HepG2 (cell line): Measurements from ENCODE around the gene SEPHS1. TPM values are rescaled to one million over a fixed set of nuclear protein-coding genes. Genes with fewer than 3 reads are reported as not detected.

Experiments
- EZH2 ChIP-seq: conservative IDR thresholded peaks from 2 replicates; pipeline ENCODE4 v1.6.1; 2012; ENCODE audit warnings: mild to moderate bottlenecking, low read depth, low read length, moderate library complexity
- FOXA1 ChIP-seq, 2 experiments: fragments of 450-650 bp in 1 of 2; sonication (generic) in 1 of 2; formaldehyde crosslinking in 1 of 2; IDR thresholded peaks; 2 replicates each; pipeline versions ENCODE4 v1.4.0 to v1.6.1; 2016 to 2020; ENCODE audit warnings: missing genetic modification reagents in 1 of 2
- GLI4 ChIP-seq: sonication (generic); formaldehyde crosslinking; IDR thresholded peaks from 2 replicates; pipeline ENCODE4 v1.5.1; 2020; ENCODE audit warnings: missing genetic modification reagents, mild to moderate bottlenecking, moderate library complexity, borderline replicate concordance
- SP1 ChIP-seq, 2 experiments: fragments of 450-650 bp in 1 of 2; sonication (generic) in 1 of 2; formaldehyde crosslinking in 1 of 2; IDR thresholded peaks; 2 replicates each; pipeline versions ENCODE4 v1.4.0 to v1.6.1; 2016 to 2020; ENCODE audit warnings: missing genetic modification reagents in 1 of 2
- ZNF143 ChIP-seq: sonication (generic); formaldehyde crosslinking; IDR thresholded peaks from 2 replicates; pipeline ENCODE4 v1.4.0; 2020; ENCODE audit warnings: missing genetic modification reagents
- ZNF350 ChIP-seq: sonication (generic); formaldehyde crosslinking; IDR thresholded peaks from 2 replicates; pipeline ENCODE4 v1.4.0; 2020; ENCODE audit warnings: mild to moderate bottlenecking, low read depth, missing genetic modification reagents, borderline replicate concordance
- ZNF788 ChIP-seq: sonication (generic); formaldehyde crosslinking; IDR thresholded peaks from 2 replicates; pipeline ENCODE4 v1.5.0; 2020; ENCODE audit warnings: mild to moderate bottlenecking, missing genetic modification reagents, borderline replicate concordance
- polyA plus RNA-seq, 8 experiments: library from polyadenylated mRNA; depleted of rRNA in 3 of 8; stranded (reverse) in 7 of 8; unstranded in 1 of 8; fragments of >200 nt; fragmentation: Illumina TruSeq in 4 of 8; extraction: Trizol in 4 of 8; gene quantifications; 2 replicates each; pipeline versions ENCODE4 v1.2.1 to v1.2.3, GENCODE V29; 2011 to 2016; ENCODE audit warnings: low read depth in 4 of 8, missing spikeins in 1 of 8, mixed read lengths in 1 of 8; ENCODE audit not compliant: insufficient read depth in 1 of 8
- total RNA-seq, 5 experiments: library from RNA; depleted of rRNA; stranded (reverse); fragments of >200 nt; fragmentation: Illumina TruSeq; extraction: Trizol; gene quantifications; 2 replicates each; pipeline ENCODE4 v1.2.3, GENCODE V29; 2016; ENCODE audit warnings: low read depth in 1 of 5
- TF ChIP-seq, protein P1 (sequence below): sonication (generic); formaldehyde crosslinking; IDR thresholded peaks from 2 replicates; pipeline ENCODE4 v1.8.1; 2022; ENCODE audit warnings: low read depth, mild to moderate bottlenecking, missing genetic modification reagents
- TF ChIP-seq, protein P2 (sequence below): sonication (generic); formaldehyde crosslinking; IDR thresholded peaks from 2 replicates; pipeline ENCODE4 v1.5.1; 2020; ENCODE audit warnings: mild to moderate bottlenecking, missing genetic modification reagents, moderate library complexity
- TF ChIP-seq, protein P3 (sequence below): sonication (generic); formaldehyde crosslinking; IDR thresholded peaks from 2 replicates; pipeline ENCODE4 v1.5.1; 2020; ENCODE audit warnings: missing genetic modification reagents, mild to moderate bottlenecking, borderline replicate concordance
- TF ChIP-seq, protein P4 (sequence below): sonication (generic); formaldehyde crosslinking; IDR thresholded peaks from 2 replicates; pipeline ENCODE4 v1.9.0; 2022; ENCODE audit warnings: missing genetic modification reagents, mild to moderate bottlenecking, borderline replicate concordance
- TF ChIP-seq, protein P5 (sequence below): sonication (generic); formaldehyde crosslinking; IDR thresholded peaks from 2 replicates; pipeline ENCODE4; 2020; ENCODE audit warnings: missing genetic modification reagents, mild to moderate bottlenecking, borderline replicate concordance
- TF ChIP-seq, protein P6 (sequence below): IDR thresholded peaks from 2 replicates; pipeline ENCODE4 v1.6.1; 2016; ENCODE audit warnings: missing genetic modification reagents, missing compliant biosample characterization

SEPHS1 gene
- total and polyA plus RNA-seq, 2 of the 13 experiments (the other 11 are each of a cell fraction or from before 2014, with no cell fraction given), result 57.8 to 61.5 TPM

DNA sequence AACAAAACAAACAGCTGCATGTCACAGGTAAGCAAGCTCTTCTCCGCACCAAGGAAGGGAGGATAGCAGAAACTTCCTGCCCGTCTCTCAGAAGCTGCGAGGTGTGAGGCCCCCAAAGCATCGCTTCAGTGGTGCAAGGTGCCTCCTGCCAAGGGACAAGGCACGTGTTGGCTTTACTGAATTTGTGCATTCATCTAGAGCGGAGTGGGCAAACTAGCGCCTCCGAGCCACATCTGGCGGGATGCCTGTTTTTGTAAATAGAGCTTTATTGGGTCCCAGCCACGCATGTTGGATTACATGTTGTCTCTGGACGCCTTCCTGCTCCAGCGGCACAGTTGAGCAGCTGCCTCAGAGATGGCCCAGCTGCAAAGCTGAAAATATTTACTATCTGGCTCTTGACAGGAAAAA lies 75.9 kb downstream of the SEPHS1 start (continued):
- TF ChIP-seq, protein P1, sequence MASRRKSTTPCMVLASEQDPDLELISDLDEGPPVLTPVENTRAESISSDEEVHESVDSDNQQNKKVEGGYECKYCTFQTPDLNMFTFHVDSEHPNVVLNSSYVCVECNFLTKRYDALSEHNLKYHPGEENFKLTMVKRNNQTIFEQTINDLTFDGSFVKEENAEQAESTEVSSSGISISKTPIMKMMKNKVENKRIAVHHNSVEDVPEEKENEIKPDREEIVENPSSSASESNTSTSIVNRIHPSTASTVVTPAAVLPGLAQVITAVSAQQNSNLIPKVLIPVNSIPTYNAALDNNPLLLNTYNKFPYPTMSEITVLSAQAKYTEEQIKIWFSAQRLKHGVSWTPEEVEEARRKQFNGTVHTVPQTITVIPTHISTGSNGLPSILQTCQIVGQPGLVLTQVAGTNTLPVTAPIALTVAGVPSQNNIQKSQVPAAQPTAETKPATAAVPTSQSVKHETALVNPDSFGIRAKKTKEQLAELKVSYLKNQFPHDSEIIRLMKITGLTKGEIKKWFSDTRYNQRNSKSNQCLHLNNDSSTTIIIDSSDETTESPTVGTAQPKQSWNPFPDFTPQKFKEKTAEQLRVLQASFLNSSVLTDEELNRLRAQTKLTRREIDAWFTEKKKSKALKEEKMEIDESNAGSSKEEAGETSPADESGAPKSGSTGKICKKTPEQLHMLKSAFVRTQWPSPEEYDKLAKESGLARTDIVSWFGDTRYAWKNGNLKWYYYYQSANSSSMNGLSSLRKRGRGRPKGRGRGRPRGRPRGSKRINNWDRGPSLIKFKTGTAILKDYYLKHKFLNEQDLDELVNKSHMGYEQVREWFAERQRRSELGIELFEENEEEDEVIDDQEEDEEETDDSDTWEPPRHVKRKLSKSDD (CRISPR knock-in tag), result 0 out of 2 replicates have a peak, but pooled peaks have one; percentile 2
- TF ChIP-seq ZNF143 (CRISPR knock-in tag) (no peak), SP1 (IDR thresholded peaks at IDR 0.05) (no peak), SP1 (CRISPR knock-in tag; IDR thresholded peaks at IDR 0.05) (no peak), ZNF788 (CRISPR knock-in tag) (peak; percentile 38; the same call in 1 of the 2 replicates), EZH2 (no peak), ZNF350 (CRISPR knock-in tag) (0 out of 2 replicates have a peak, but pooled peaks have one; percentile 14), FOXA1 (IDR thresholded peaks at IDR 0.05) (no peak), FOXA1 (CRISPR knock-in tag; IDR thresholded peaks at IDR 0.05) (0 out of 2 replicates have a peak, but pooled peaks have one; percentile 42), GLI4 (CRISPR knock-in tag) (no peak)
- TF ChIP-seq, protein P2, sequence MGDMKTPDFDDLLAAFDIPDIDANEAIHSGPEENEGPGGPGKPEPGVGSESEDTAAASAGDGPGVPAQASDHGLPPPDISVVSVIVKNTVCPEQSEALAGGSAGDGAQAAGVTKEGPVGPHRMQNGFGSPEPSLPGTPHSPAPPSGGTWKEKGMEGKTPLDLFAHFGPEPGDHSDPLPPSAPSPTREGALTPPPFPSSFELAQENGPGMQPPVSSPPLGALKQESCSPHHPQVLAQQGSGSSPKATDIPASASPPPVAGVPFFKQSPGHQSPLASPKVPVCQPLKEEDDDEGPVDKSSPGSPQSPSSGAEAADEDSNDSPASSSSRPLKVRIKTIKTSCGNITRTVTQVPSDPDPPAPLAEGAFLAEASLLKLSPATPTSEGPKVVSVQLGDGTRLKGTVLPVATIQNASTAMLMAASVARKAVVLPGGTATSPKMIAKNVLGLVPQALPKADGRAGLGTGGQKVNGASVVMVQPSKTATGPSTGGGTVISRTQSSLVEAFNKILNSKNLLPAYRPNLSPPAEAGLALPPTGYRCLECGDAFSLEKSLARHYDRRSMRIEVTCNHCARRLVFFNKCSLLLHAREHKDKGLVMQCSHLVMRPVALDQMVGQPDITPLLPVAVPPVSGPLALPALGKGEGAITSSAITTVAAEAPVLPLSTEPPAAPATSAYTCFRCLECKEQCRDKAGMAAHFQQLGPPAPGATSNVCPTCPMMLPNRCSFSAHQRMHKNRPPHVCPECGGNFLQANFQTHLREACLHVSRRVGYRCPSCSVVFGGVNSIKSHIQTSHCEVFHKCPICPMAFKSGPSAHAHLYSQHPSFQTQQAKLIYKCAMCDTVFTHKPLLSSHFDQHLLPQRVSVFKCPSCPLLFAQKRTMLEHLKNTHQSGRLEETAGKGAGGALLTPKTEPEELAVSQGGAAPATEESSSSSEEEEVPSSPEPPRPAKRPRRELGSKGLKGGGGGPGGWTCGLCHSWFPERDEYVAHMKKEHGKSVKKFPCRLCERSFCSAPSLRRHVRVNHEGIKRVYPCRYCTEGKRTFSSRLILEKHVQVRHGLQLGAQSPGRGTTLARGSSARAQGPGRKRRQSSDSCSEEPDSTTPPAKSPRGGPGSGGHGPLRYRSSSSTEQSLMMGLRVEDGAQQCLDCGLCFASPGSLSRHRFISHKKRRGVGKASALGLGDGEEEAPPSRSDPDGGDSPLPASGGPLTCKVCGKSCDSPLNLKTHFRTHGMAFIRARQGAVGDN (CRISPR knock-in tag), result peak; percentile 89
- TF ChIP-seq, protein P3, sequence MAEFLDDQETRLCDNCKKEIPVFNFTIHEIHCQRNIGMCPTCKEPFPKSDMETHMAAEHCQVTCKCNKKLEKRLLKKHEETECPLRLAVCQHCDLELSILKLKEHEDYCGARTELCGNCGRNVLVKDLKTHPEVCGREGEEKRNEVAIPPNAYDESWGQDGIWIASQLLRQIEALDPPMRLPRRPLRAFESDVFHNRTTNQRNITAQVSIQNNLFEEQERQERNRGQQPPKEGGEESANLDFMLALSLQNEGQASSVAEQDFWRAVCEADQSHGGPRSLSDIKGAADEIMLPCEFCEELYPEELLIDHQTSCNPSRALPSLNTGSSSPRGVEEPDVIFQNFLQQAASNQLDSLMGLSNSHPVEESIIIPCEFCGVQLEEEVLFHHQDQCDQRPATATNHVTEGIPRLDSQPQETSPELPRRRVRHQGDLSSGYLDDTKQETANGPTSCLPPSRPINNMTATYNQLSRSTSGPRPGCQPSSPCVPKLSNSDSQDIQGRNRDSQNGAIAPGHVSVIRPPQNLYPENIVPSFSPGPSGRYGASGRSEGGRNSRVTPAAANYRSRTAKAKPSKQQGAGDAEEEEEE (CRISPR knock-in tag), result 0 out of 2 replicates have a peak, but pooled peaks have one; percentile 66
- TF ChIP-seq, protein P4, sequence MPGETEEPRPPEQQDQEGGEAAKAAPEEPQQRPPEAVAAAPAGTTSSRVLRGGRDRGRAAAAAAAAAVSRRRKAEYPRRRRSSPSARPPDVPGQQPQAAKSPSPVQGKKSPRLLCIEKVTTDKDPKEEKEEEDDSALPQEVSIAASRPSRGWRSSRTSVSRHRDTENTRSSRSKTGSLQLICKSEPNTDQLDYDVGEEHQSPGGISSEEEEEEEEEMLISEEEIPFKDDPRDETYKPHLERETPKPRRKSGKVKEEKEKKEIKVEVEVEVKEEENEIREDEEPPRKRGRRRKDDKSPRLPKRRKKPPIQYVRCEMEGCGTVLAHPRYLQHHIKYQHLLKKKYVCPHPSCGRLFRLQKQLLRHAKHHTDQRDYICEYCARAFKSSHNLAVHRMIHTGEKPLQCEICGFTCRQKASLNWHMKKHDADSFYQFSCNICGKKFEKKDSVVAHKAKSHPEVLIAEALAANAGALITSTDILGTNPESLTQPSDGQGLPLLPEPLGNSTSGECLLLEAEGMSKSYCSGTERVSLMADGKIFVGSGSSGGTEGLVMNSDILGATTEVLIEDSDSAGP (CRISPR knock-in tag), result peak; percentile 16; the same call in 1 of the 2 replicates
- TF ChIP-seq, protein P5, sequence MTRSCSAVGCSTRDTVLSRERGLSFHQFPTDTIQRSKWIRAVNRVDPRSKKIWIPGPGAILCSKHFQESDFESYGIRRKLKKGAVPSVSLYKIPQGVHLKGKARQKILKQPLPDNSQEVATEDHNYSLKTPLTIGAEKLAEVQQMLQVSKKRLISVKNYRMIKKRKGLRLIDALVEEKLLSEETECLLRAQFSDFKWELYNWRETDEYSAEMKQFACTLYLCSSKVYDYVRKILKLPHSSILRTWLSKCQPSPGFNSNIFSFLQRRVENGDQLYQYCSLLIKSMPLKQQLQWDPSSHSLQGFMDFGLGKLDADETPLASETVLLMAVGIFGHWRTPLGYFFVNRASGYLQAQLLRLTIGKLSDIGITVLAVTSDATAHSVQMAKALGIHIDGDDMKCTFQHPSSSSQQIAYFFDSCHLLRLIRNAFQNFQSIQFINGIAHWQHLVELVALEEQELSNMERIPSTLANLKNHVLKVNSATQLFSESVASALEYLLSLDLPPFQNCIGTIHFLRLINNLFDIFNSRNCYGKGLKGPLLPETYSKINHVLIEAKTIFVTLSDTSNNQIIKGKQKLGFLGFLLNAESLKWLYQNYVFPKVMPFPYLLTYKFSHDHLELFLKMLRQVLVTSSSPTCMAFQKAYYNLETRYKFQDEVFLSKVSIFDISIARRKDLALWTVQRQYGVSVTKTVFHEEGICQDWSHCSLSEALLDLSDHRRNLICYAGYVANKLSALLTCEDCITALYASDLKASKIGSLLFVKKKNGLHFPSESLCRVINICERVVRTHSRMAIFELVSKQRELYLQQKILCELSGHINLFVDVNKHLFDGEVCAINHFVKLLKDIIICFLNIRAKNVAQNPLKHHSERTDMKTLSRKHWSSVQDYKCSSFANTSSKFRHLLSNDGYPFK (CRISPR knock-in tag), result 0 out of 2 replicates have a peak, but pooled peaks have one; percentile 23
- TF ChIP-seq, protein P6, sequence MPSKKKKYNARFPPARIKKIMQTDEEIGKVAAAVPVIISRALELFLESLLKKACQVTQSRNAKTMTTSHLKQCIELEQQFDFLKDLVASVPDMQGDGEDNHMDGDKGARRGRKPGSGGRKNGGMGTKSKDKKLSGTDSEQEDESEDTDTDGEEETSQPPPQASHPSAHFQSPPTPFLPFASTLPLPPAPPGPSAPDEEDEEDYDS (CRISPR knock-in tag), result no peak
